ENCODE results near the gene WDTC1.
"Not testable (repeated sequence)": the region's sequence is repeated elsewhere in the genome, so short reads cannot be mapped to it uniquely, and the experiment has no call there.

GRCh38 chr1:27243665-27244064 lies 9.2 kb downstream of the WDTC1 start:
- TF ChIP-seq CTCF (IDR thresholded peaks at IDR 0.05; ENCODE audit: low read length); EZH2 (optimal IDR thresholded peaks at IDR 0.05; ENCODE audit: low read depth, low read length): not testable (repeated sequence)

Data from MM.1S (cell line).